DOHH2 (cell line): Measurements from ENCODE around the gene CTRB2.

Source experiments
- EZH2phosphoT487 ChIP-seq: fragments of 200-600 bp; sonication (generic); IDR thresholded peaks from 2 replicates; pipeline ENCODE4 v1.6.1; 2017; ENCODE audit warnings: borderline replicate concordance, mild to moderate bottlenecking, antibody characterized with exemption, low read length, moderate library complexity, mixed read lengths
- TF ChIP-seq, protein P1 (sequence below): fragments of 200-600 bp; sonication (generic); IDR thresholded peaks from one replicate; pipeline ENCODE4 v1.5.1; 2014; ENCODE audit warnings: antibody characterized with exemption, mild to moderate bottlenecking, low read depth, low read length; ENCODE audit not compliant: poor library complexity, severe bottlenecking

GRCh38 chr16:75208242-75208825 lies 1.4 kb upstream of the CTRB2 start:
- TF ChIP-seq, protein P1, sequence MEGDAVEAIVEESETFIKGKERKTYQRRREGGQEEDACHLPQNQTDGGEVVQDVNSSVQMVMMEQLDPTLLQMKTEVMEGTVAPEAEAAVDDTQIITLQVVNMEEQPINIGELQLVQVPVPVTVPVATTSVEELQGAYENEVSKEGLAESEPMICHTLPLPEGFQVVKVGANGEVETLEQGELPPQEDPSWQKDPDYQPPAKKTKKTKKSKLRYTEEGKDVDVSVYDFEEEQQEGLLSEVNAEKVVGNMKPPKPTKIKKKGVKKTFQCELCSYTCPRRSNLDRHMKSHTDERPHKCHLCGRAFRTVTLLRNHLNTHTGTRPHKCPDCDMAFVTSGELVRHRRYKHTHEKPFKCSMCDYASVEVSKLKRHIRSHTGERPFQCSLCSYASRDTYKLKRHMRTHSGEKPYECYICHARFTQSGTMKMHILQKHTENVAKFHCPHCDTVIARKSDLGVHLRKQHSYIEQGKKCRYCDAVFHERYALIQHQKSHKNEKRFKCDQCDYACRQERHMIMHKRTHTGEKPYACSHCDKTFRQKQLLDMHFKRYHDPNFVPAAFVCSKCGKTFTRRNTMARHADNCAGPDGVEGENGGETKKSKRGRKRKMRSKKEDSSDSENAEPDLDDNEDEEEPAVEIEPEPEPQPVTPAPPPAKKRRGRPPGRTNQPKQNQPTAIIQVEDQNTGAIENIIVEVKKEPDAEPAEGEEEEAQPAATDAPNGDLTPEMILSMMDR: no peak
- no peak for TF ChIP-seq EZH2phosphoT487
